GM23338 (cell line): Measurements from ENCODE around the gene HECTD1. TPM values are rescaled to one million over a fixed set of nuclear protein-coding genes. Genes with fewer than 3 reads are reported as not detected.

Experiments used
- ATAC-seq: fragments of 200-7000 bp; cut with Tn5 transposase; 3 replicates; pipeline ENCODE4 v1.9.1; 2020
- DNase-seq: peaks from one replicate; pipeline ENCODE4 v3.0.0-alpha.2; 2015; ENCODE audit warnings: low spot score
- H2AFZ ChIP-seq: fragments of 200-600 bp; sonication (generic); 2 replicates; pipeline ENCODE4 v1.8.0; 2016; ENCODE audit warnings: antibody characterized with exemption, mild to moderate bottlenecking, moderate library complexity
- H3F3A ChIP-seq: fragments of 200-600 bp; sonication (generic); replicated peaks from 2 replicates; pipeline ENCODE4 v1.8.0; 2017; ENCODE audit warnings: antibody characterized with exemption, mixed run types, low read depth
- H3K27ac ChIP-seq: fragments of 200-600 bp; sonication (generic); 2 replicates; pipeline ENCODE4 v1.6.1; 2016; ENCODE audit warnings: low read depth
- H3K27me3 ChIP-seq: fragments of 200-600 bp; sonication (generic); 2 replicates; pipeline ENCODE4 v1.8.0; 2016; ENCODE audit warnings: mild to moderate bottlenecking, mixed run types, moderate library complexity; ENCODE audit not compliant: insufficient read depth
- H3K36me3 ChIP-seq: fragments of 200-600 bp; sonication (generic); 2 replicates; pipeline ENCODE4 v1.8.0; 2016; ENCODE audit warnings: mild to moderate bottlenecking; ENCODE audit not compliant: insufficient read depth
- H3K4me1 ChIP-seq: fragments of 200-600 bp; sonication (generic); 2 replicates; pipeline ENCODE4 v1.8.0; 2016; ENCODE audit warnings: mild to moderate bottlenecking, moderate library complexity; ENCODE audit not compliant: insufficient read depth
- H3K4me2 ChIP-seq: fragments of 200-600 bp; sonication (generic); 2 replicates; pipeline ENCODE4 v1.7.1; 2017; ENCODE audit warnings: mixed run types
- H3K4me3 ChIP-seq: fragments of 200-600 bp; sonication (generic); 2 replicates; pipeline ENCODE4 v1.6.1; 2016; ENCODE audit warnings: mixed run types
- H3K79me2 ChIP-seq: fragments of 200-600 bp; sonication (generic); replicated peaks from 2 replicates; pipeline ENCODE4 v1.8.0; 2017; ENCODE audit warnings: mild to moderate bottlenecking; ENCODE audit not compliant: insufficient read depth
- H3K9me2 ChIP-seq: fragments of 200-600 bp; sonication (generic); 2 replicates; pipeline ENCODE4 v1.8.0; 2017; ENCODE audit not compliant: insufficient read depth
- H4K20me1 ChIP-seq: fragments of 200-600 bp; sonication (generic); replicated peaks from 2 replicates; pipeline ENCODE4 v1.8.0; 2017; ENCODE audit warnings: mild to moderate bottlenecking; ENCODE audit not compliant: insufficient read depth
- H3K27ac Mint-ChIP-seq: 2 replicates; pipeline ENCODE4 v1.8.0; 2020; ENCODE audit warnings: inconsistent platforms, mild to moderate bottlenecking, moderate library complexity, mixed read lengths
- H3K27me3 Mint-ChIP-seq: 3 replicates; pipeline ENCODE4 v1.8.0; 2022; ENCODE audit warnings: low read depth, mild to moderate bottlenecking, moderate library complexity, mixed read lengths, inconsistent platforms; ENCODE audit not compliant: insufficient read depth, poor library complexity
- H3K36me3 Mint-ChIP-seq: 3 replicates; pipeline ENCODE4 v1.8.0; 2021; ENCODE audit warnings: low read depth, mild to moderate bottlenecking, inconsistent platforms, moderate library complexity, mixed read lengths
- H3K4me1 Mint-ChIP-seq: 3 replicates; pipeline ENCODE4 v1.8.0; 2020; ENCODE audit warnings: mild to moderate bottlenecking, inconsistent platforms, mixed read lengths
- H3K4me3 Mint-ChIP-seq: 3 replicates; pipeline ENCODE4 v1.8.0; 2021; ENCODE audit warnings: moderate library complexity, mild to moderate bottlenecking, inconsistent platforms, mixed read lengths
- H3K9me3 Mint-ChIP-seq: 3 replicates; pipeline ENCODE4 v1.8.0; 2020; ENCODE audit warnings: moderate library complexity, mild to moderate bottlenecking, inconsistent platforms, mixed read lengths
- CREB1 ChIP-seq: fragments of 250-450 bp; sonication (Bioruptor Pico); IDR thresholded peaks from 2 replicates; pipeline ENCODE4 v1.5.0; 2020; ENCODE audit warnings: low read depth, mild to moderate bottlenecking, moderate library complexity
- CTCF ChIP-seq, 2 experiments: fragments of 200-600 bp in 1 of 2; sonication (generic) in 1 of 2; conservative IDR thresholded peaks; 2 replicates each; pipeline versions ENCODE4 v1.5.1 to v1.6.1; 2016 to 2017; ENCODE audit warnings: antibody characterized with exemption in 2 of 2, low read depth in 2 of 2, mild to moderate bottlenecking in 2 of 2, moderate library complexity in 1 of 2
- EZH2phosphoT487 ChIP-seq: fragments of 200-600 bp; sonication (generic); IDR thresholded peaks from one replicate; pipeline ENCODE4 v1.8.1; 2018; ENCODE audit warnings: antibody characterized with exemption; ENCODE audit not compliant: unreplicated experiment
- NANOG ChIP-seq: IDR thresholded peaks from 2 replicates; pipeline ENCODE4 v1.6.1; 2016; ENCODE audit warnings: antibody characterized with exemption, borderline replicate concordance
- POLR2AphosphoS5 ChIP-seq: IDR thresholded peaks from 2 replicates; pipeline ENCODE4 v1.6.1; 2016; ENCODE audit warnings: antibody characterized with exemption, low read depth
- REST ChIP-seq: IDR thresholded peaks from one replicate; pipeline ENCODE4 v1.6.1; 2018; ENCODE audit warnings: antibody characterized with exemption; ENCODE audit not compliant: unreplicated experiment
- STAT1 ChIP-seq: IDR thresholded peaks from one replicate; pipeline ENCODE4 v1.6.1; 2016; ENCODE audit warnings: antibody characterized with exemption; ENCODE audit not compliant: unreplicated experiment
- ZNF114 ChIP-seq: fragments of 250-450 bp; sonication (Bioruptor Pico); IDR thresholded peaks from 2 replicates; pipeline ENCODE4 v1.5.0; 2020; ENCODE audit warnings: mild to moderate bottlenecking, moderate library complexity
- ZNF462 ChIP-seq: fragments of 250-450 bp; sonication (Bioruptor Pico); IDR thresholded peaks from 2 replicates; pipeline ENCODE4 v1.5.0; 2020; ENCODE audit warnings: mild to moderate bottlenecking, moderate library complexity
- polyA plus RNA-seq: library from polyadenylated mRNA; unstranded; fragments of >200 nt; fragmentation: Nextera tagmentation; extraction: Ambion mirVana; gene quantifications from 2 replicates; pipeline ENCODE4 v1.2.1, GENCODE V29; 2016
- total RNA-seq: library from RNA; depleted of rRNA; stranded (reverse); fragments of >200 nt; shearing (Covaris generic); gene quantifications from 2 replicates; pipeline ENCODE4 v1.2.3, GENCODE V29; 2014

HECTD1 gene
- total and polyA plus RNA-seq, 2 experiments from 2014 or later, result 42.1 to 132 TPM

DNA sequence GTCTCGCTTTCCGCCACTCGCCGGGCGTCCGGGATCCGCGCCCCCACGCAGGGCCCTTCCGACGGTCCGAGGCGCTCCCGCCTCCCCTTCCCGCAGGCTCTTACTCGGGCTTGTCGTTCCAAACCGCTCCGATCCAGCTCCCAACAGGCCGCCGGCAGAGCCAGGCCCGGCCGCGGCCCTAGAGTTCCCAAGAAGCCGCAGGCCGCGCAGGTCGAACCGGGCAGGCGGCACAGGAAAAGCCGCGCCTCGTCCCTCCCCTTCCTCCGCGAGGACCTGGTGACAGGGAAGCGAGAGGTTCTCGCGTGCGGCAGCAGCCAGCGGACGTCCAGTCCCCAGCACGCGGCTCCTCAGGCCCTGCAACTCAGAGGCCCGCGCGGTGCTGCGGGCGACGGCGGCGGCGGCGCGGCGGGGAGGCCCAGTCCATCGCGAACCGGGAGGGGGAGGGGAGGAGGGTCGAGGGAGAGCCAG is 272 bp downstream of the HECTD1 start:
- Histone ChIP-seq H3K36me3 (no peaks in the 10 kb centered on the region), H3K4me2 (peak overlapping the region; percentile 88), H3K27me3 (no peaks in the 10 kb centered on the region), H3K9me2 (no peaks in the 10 kb centered on the region), H2AFZ (peak overlapping the region; percentile 72), H3F3A (peaks cover 13% of the 10 kb centered on the region), H3K4me3 (peak overlapping the region; percentile 65), H3K79me2 (peaks cover 43% of the 10 kb centered on the region), H3K4me1 (peaks cover 8% of the 10 kb centered on the region), H4K20me1 (peaks cover 9% of the 10 kb centered on the region), H3K27ac (peak overlapping the region; percentile 92)
- DNase-seq, result no peak
- Mint-ChIP-seq H3K27ac (peak overlapping the region; percentile 89; the same call in 1 of the 2 replicates), H3K9me3 (no peaks in the 10 kb centered on the region), H3K4me3 (peak overlapping the region; percentile 90), H3K36me3 (peaks cover 29% of the 10 kb centered on the region; the same call in 2 of the 3 replicates), H3K4me1 (peaks cover 22% of the 10 kb centered on the region), H3K27me3 (peaks cover 11% of the 10 kb centered on the region)
- no peak for TF ChIP-seq NANOG
- TF ChIP-seq CREB1 (CRISPR knock-in tag), result no peak
- peak; percentile 59; the same call in 1 of the 2 replicates for TF ChIP-seq POLR2AphosphoS5
- peak; percentile 83 for ATAC-seq

- Histone ChIP-seq H3K4me2 (peak overlapping the region; percentile 88), H3F3A (peaks cover 13% of the 10 kb centered on the region), H3K4me1 (peaks cover 8% of the 10 kb centered on the region), H3K27ac (peak overlapping the region; percentile 92), H2AFZ (peak overlapping the region; percentile 72), H3K36me3 (no peaks in the 10 kb centered on the region), H3K27me3 (no peaks in the 10 kb centered on the region), H4K20me1 (peaks cover 9% of the 10 kb centered on the region), H3K4me3 (peak overlapping the region; percentile 65), H3K9me2 (no peaks in the 10 kb centered on the region), H3K79me2 (peaks cover 49% of the 10 kb centered on the region)
- H3K4me3 Mint-ChIP-seq, result peak overlapping the region; percentile 90
- no peaks in the 10 kb centered on the region for H3K9me3 Mint-ChIP-seq
- H3K4me1 Mint-ChIP-seq, result peaks cover 22% of the 10 kb centered on the region
- peaks cover 33% of the 10 kb centered on the region; the same call in 2 of the 3 replicates for H3K36me3 Mint-ChIP-seq
- DNase-seq (peak; percentile 59), ATAC-seq (peak; percentile 29)
- H3K27ac Mint-ChIP-seq, result no peak overlapping the region
- H3K27me3 Mint-ChIP-seq, result peaks cover 11% of the 10 kb centered on the region
- TF ChIP-seq STAT1, result no peak
- TF ChIP-seq CTCF (conservative IDR thresholded peaks at IDR 0.05; ENCODE audit: low read depth in 2 of 2), result no peak
- no peak for TF ChIP-seq EZH2phosphoT487
- no peak for TF ChIP-seq ZNF114 (CRISPR knock-in tag)
- no peak for TF ChIP-seq REST
- TF ChIP-seq NANOG, result no peak
- no peak for TF ChIP-seq POLR2AphosphoS5
- TF ChIP-seq ZNF462, result no peak
These were observed 882 bp downstream of the HECTD1 start for GRCh38 chr14:31206536-31207286.
